Fibroblast of skin of left biceps (primary cell): ENCODE data around the gene PTTG2.

Source experiments
- DNase-seq, 2 experiments: peaks; one replicate each; pipeline ENCODE4 v3.0.0-alpha.2; 2013; ENCODE audit warnings: low read depth in 2 of 2

The PTTG2 gene

DNA sequence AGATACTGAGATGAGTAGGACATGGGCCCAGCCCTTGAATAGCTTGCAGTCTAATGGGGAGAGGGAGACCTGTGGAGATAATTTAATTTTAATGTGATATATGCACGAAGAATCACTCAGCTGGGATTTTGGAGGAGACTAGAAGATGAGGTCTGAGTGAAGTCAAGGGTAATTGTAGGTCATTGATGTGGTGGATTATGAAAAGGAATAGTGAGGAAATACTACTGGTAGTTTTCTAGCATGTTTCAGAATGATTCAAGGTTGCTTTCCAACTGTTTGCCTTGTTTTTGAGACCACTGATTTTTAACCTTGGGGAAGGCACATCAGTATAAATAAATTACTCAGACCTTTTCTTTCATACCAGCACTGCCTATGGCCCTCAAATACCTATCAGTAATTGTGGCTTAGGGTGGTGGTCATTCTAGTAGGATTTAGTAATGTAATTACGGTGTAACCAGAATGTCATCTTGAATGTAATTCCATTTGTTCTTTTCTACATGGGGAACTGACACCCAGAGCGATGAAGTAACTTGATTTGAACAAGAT, 25.6 kb downstream of the PTTG2 start:
- DNase-seq = no peak

- DNase-seq = no peak
Observed at GRCh38 chr4:37988670-37989069, 28.5 kb downstream of the PTTG2 start.

DNA sequence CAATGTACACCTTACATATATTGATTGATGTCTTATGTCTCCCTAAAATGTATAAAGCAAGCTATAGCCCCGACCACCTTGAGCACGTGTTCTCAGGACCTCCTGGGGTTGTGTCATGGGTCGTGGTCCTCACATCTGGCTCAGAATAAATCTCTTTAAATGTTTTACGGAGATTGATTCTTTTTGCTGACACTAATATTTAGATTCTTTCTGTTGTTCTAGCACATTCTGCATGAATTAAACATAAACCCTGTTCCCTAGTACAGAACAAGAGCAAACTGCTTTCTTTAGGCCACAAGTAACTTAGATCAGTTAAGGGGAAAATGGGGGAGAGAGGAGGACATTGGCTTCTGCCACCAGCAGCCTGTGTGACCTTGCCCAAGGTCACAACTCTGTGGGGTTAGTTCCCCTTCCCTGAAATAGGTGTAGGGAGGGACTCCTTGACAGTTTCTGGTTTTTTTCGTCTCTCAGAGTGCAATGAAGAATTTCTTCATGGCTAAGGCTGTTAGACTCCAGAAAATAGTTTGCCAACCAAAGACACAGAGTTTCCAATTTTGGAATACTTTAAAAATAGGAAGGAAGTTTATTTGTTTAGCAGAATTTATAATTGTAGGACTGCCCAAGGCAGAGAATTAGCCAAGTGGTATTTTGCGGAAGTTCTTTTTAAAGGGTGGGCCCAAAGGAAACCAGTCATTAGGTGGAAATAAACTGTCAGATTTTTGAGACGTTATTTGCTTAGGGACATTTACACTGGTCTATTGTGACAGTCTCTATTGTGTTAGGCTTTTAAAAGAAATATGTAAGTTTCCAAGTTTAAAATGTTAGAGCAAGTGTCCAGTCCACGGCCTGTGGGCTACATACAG, 29.4 kb downstream of the PTTG2 start:
- DNase-seq = no peak

- no peak for DNase-seq
Observed at GRCh38 chr4:37990731-37991245, 30.6 kb downstream of the PTTG2 start.

GRCh38 chr4:37991623-37992410, 31.6 kb downstream of the PTTG2 start:
- DNase-seq = no peak

DNA sequence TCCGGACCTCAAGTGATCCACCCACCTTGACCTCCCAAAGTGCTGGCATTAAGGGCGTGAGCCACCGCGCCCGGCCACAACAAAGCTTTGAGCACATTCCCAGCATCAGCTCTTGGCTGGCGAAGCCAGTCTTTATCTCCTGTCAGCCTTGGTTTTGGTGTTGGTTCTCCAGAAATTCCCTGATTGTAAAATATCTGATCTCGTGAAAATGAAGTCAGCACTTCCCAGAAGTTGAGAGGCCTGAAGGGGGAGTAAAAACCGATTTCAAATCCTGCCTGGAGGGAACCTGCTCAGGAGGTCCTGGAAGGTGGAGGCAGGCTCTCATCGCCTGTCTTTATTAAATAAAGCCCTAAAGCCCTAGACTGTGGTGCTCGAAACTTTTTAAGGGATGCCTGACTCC, 33.6 kb downstream of the PTTG2 start:
- no peak for DNase-seq

DNA sequence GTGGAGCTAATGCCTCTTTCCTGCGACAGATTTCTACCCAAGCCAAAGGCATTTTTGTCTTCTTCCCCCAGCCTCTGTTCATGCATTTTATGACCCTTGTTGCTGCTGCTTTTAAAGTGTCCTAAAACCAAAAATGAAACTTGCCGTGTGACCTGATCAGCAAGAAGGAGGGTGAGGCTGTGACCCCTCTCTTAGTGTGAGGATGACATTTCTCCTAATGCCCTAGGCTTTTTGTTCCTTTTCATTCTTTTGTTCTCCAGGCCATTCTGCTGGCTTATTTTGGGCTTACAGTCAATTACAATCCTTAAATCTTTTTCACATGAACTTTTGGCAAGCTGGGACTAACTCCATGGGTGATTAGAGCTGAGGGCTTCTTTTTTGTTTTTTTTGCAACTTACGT, 34.4 kb downstream of the PTTG2 start:
- DNase-seq = no peak

GRCh38 chr4:37995299-37995821, 35.2 kb downstream of the PTTG2 start:
- no peak for DNase-seq

DNA sequence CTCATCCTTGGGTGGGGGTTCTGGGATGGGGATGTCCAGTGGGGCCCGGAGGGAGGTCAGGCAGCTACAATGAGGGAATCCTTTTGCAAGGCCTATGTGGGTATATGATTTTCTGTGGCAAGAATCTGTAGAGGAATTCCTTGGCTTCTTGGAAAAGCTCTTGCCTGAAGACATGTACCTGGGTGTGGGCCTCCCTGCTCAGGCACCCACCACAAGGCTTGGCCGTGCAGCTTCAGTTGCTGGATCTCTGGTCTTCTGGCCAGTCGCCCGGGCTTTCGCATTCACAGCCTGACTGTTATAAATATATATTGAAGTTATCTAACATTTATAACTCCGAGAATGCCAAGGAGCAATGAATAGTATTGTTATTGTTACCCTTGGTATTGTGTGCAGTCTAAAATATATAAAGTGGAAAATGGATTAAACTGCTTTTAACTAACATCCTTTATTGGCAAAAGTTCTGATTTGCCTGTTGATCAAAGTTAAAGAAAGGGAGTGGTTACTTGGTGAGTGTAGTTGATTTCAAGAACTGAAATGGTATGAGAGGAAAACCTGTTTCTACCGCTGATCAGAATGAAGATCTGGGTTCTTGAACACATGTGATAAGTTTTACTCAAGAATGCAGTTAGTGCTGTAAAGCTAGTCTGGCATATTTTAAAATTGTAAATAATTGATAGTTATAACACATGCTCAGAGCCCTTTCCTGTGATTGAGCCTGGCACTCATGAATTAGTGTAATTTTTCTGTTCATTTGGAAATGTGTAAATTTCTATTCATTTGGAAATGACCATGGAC, 36.0 kb downstream of the PTTG2 start:
- DNase-seq = no peak

DNA sequence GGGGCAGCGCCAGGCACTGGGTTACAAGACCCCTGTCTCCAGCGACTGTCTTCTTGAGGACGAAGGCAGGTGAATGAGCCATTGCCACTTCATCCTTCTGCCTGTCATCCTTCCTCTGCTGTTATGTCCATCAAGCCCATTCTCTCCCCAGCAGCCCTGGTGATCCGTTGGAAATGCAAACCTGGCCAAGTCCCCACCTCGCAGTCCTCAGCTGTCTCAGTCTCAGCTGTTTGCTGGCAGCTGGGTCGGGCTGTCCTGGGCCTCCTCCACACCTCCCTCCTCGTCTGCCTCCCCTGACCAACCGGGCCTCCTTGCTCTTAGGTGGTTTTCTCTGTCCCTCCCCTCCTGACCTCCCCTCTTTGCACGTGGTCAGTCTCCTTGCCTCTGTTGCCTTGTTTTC, 38.0 kb downstream of the PTTG2 start:
- no peak for DNase-seq

DNA sequence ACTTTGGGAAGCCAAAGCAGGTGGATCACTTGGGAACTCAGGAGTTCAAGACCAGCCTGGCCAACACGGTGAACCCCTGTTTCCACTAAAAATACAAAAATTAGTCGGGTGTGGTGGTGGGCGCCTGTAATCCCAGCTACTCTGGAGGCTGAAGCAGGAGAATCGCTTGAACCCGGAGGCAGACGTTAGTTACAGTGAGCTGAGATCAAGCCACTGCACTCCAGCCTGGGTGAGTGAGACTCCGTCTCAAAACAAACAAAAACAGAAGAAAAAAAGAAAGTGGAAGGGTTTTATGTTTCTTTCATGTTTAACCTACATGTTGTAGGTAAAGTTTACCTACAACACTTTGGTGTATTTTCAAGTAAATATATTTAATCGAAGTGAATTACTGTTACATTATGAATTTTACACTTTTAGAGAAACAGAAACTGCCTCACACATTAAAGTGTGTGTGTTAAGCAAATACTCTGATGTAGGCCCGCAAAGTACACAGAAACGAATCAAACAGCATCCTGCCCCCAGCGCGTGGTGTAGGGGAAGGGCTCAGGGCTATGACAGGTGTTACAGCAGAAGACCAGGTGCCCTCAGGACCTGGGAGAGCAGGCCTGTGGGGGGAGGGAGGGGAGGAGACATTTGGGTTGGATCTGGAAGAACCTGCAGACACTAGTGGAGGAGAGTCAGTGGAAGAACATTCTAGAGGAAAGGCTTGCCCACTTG, 39.0 kb downstream of the PTTG2 start:
- DNase-seq = no peak

GRCh38 chr4:37999965-38000364, 39.8 kb downstream of the PTTG2 start:
- DNase-seq = no peak

DNA sequence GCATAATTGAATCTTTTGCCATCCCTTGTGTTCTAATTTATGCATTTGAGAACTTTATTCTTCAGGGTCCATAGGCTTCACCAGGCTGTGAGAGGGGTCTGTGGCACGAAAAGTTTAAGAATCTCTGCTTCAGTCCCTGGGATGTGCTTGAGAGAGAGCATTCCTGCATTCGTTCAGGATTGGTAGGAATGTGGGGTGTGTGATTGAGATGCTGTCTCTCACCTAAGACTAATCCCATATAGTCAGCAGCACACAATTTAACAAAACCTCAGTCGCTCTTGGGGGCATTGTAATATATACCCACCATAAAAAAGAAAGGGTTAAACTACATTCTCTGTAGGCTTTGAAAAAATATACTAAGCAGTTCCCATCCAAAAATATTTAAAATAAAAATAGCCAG, 41.7 kb downstream of the PTTG2 start:
- DNase-seq = no peak

GRCh38 chr4:38002451-38003071, 42.4 kb downstream of the PTTG2 start:
- no peak for DNase-seq

DNA sequence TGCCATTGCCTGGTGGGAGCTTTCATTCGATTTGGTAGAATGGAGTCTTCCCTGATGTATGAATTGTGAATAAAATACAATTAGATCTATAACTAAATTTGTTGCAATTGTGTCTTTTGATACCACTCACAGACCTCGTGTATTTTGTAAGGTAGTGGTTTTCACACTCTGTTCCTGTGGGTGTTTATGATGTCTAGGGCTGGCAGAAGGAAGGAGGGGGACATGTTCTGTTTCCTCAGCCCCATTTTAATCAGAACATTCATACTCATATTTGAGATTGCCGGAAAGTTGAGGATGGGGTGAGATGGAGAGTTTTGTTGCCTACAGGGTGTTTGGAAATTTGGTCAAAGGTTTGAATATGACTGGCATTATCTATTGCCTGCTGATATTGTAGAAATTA, 42.9 kb downstream of the PTTG2 start:
- no peak for DNase-seq

- DNase-seq = no peak
Observed at GRCh38 chr4:38003628-38004027, 43.4 kb downstream of the PTTG2 start.

DNA sequence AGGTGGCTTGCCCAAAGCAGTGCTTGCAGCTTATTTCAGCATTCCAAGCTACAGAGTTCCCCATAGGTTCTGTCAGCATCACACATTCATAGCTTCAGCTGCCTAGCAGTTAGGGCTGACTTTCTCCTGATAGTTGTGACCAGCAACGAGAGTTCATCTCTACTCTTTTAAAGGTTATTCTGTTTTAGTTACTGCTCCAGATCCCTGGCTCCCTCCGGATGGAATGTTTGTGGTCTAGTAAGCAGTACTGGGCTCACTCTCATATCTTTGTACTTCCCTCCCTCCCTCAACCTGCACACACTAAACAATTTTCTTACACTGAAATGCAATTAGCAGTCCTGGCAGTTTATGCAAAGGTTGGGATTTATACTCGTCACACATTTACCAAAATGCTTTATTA, 43.9 kb downstream of the PTTG2 start:
- DNase-seq = no peak

DNA sequence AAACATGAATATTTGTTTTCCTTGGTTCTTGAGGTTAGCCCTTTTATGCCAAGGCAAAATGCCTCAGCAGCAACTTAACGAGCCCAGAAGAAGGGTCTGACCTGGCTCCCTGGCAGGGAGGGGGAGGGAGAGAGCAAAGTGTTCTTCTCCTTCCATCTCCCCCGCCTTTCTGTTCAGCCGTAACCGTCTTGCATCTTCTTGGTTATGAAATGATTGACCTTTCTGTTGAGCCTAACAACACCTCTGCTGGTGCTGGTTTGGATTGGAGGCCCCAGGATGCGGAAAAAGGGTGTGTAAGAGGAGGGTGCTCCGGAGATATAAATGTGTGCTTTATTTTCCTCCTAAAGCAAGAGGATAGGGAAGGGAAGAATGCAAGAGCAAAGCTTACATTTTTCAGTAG, 44.7 kb downstream of the PTTG2 start:
- no peak for DNase-seq

GRCh38 chr4:38005637-38006036, 45.4 kb downstream of the PTTG2 start:
- DNase-seq = no peak

DNA sequence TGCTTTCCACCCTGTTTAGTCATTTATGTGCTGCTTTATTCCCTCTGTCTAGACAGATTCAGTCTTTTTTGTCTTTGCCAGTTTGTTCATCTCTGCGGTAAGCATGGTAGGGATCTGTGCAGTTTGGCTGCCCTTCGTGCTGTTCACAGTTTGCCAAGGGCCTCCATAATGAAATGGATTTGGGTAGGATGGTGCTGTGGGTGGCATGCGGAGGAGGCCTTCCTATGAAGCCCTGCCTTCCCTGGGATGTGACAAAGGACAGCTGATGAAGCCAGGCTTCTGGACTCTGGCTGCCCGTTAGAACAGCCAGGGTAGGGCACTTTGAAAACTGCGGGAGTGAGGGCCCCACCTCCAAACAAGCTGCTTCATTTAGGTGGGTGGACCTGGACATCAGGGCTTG, 47.4 kb downstream of the PTTG2 start:
- no peak for DNase-seq
